HUDEP-2 (cell line): Measurements from ENCODE around the gene ERVMER34-1.

Experiments used
- DNase-seq, 76 experiments: peaks; one replicate each; lab custom pipeline; 2025; ENCODE audit not compliant: unreplicated experiment in 76 of 76; lab: John Stamatoyannopoulos, UW

The ERVMER34-1 gene

DNA sequence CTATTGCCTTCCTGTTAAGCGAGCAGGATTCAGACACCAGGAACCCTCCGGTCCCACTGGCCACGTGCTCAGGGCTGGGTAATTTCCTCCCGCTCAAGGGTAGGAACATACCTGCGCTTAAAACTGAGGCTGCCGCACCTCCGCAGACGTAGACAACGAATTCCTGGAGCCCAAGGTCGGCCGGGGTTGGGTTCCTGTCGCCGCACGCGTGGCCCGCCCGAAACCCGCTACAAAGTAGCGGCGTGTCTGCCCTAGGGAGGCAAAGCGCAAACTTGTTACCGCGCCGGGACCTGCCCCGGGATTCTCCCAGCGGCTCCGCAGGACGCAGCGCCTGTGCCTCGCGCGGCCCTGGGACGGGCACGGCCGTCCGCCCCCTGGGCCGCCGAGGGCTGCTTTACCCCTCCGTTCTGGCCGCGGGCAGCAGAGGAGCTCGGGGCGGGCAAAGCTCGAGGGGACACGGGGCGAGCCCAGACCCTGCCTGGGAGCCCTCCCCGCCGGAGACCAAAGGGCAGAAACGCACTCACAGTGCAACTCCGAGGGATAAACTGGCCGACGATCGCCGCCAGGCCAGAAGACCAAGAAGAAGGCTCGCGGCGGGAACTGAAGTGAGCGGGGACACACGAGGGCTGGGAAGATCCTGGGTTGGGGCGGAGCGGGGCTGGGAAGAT is at the start of gene ERVMER34-1:
TSS of gene ERVMER34-1 (minus strand) at position 607 of the 668 bp plus-strand sequence. CDS start 5,905 bp downstream, outside the sequence.
- DNase-seq = peak in 5 of 76 experiments; percentile 2 to 24 (median 7)

- DNase-seq = peak in 1 of 76 experiments; percentile 2
Measured at GRCh38 chr4:52799813-52800212, 48.6 kb upstream of the ERVMER34-1 start.

DNA sequence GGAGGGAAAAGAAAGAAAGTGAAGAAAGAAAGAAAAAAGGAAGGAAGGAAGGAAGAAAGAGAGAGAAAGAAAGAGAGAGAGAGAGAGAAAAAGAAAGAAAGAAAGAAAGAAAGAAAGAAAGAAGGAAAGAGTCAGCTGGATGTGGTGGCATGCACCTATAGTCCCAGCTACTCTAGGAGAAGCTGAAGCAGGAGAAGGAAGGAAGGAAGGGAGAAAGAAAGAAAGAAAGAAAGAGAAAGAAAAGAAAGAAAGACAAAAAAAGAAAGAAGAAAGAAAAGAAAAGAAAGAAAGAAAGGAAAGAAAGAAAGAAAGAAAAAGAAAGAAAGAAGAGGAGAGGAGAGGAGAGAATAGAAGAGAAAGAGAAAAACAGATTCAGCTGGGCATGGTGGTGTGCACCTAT is 44.3 kb upstream of the ERVMER34-1 start:
- DNase-seq = no peak

DNA sequence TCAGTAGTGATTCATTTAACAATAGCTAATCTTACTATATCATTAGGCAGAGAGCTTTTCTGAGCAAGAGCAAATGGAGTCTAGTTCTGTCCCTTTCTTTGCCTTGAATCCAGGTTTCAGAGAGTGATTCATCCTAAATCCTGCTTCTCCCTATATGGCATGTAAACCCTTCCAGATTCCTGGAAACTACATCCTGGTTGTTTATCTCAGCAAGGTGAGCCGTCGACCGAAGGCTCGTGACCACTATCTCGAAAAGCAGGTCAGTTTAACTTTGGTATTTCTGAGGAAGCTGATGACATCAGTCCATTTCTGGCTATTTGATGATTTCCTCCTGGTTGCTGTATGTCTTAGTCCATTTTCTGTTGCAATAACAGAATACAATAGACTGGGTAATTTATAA is 40.7 kb upstream of the ERVMER34-1 start:
- no peak for DNase-seq

DNA sequence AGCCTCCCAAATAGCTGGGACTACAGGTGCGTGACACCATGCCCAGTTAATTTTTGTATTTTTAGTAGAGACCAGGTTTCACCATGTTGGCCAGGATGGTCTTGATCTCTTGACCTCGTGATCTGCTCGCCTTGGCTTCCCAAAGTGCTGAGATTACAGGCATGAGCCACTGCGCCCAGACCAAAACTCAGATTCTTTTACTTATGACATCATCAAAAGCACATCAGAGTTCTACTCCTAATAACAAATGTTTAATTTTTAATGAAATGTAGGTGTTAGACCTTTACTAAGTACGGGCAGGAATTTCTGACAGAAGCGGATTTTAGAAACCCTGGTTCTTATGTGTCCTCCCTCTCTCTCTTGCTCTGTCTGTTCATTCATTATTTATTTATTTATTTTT is 38.5 kb upstream of the ERVMER34-1 start:
- no peak for DNase-seq

- no peak for DNase-seq
Measured at GRCh38 chr4:52788806-52789205, 37.6 kb upstream of the ERVMER34-1 start.

- no peak for DNase-seq
Measured at GRCh38 chr4:52783069-52783468, 31.8 kb upstream of the ERVMER34-1 start.

DNA sequence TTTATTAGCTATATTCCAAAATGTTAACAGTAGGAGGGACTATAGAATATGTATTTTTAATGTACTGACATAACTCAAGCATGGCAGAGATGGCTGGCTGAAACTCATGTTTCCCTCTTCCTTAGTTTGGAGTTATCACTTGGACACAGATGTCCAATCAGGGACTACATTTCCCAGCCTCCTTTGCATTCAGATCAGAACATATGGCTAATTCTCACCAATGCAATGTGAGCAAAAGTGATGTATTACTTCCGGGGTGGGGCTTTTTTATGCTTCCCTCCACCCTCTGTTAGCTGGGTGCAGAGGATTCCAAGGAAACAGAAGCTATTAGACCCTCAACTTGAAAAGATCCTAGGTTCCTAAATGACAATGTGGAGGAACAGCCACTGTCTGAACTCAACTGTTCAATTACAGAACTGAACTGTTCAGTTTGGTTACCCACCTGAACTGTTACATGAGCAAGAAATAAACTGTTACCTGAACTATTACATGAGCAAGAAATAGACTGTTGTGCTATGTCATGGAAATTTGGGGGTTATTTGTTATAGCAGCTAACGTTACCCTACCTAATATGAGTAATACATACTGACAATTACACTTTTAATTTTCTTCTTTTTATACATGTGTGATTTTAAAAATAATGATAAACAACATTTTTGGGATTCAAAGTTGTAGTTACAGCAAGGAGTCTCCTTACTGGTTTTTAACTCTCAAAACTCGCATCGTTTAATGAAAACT is 29.6 kb upstream of the ERVMER34-1 start:
- DNase-seq = peak in 2 of 76 experiments; percentile 1 to 6

GRCh38 chr4:52780206-52780605 is 29.0 kb upstream of the ERVMER34-1 start:
- no peak for DNase-seq

DNA sequence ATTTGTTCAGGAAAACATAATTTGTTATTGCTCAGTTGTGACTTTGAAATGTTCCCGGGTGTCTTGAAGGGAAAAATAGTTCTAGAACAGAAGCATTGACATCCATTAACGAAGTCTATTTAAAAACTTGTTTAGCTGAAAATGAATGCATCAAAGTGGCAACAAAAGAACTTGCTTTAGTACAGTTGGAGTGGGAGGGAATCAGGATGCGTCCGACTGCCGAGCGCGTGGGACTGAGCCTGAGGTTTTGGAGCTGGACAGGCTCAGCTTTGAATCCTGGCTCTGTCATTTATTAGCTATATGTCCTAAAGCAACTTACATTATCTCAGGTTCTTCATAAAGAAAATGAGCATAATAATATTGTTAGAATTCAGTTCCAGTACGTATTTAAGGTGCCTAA is 9.0 kb upstream of the ERVMER34-1 start:
- no peak for DNase-seq

DNA sequence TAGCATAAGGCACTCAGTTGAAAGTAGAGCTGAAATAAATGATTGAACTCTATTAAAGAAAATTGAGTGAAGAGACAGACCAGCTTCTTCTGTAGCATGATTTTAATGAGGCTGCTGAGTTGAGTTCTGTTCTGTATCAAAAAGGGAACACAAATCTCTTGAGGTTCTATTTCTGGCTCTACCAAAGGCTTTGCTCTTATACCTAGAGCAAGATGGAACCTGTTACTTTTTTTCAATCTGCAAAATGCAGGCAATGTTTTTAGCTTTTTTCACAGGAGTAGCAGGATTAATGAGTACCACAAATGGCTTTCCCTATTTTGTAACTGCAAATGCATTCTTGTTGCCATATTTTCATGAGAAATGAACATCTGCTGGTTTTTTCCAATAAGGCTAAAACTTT is 4.2 kb upstream of the ERVMER34-1 start:
- DNase-seq = no peak

- no peak for DNase-seq
Measured at GRCh38 chr4:52752936-52753335, 1.7 kb upstream of the ERVMER34-1 start.

DNA sequence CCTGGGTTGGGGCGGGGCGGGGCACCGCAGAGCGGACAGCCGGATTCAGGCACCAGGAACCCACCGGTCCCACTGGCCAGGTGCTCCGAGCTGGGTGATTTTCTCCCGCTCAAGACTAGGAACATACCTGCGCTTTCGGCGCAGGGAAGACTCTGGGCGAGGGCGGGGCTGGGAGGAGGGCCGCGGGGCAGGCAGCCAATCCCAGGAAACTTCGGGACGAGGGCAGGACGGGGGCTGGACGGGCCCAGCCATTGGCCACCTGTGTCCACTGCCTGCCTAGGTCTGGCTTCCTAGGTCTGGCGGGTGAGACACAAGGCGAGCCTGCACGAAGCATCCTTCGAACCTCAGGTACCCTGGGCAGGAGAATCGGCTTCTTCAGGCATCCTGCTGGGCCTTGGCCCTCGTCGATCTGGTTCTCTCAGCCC is 274 bp upstream of the ERVMER34-1 start:
- DNase-seq = peak in 6 of 76 experiments; percentile 1 to 35 (median 22)

DNA sequence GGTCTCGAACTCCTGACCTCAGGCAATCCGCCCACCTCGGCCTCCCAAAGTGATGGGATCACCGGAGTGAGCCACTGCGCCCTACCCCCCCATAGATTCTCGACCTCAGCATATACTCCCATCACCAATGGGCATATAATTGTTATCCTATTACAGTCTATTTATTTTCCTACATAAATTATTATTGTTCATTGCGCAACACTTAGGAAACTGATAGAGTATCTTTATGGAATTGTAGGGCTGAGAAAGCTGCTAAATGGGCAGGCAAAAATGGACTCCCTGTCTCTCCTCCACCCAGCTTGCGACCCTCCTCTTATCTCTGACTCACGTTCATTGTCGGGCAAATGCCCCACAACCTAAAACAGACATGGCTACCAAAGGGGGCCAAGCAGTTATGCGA is 1.0 kb downstream of the ERVMER34-1 start:
- DNase-seq = peak in 1 of 76 experiments; percentile 4

GRCh38 chr4:52748432-52748831 is 2.8 kb downstream of the ERVMER34-1 start:
- DNase-seq = no peak

GRCh38 chr4:52744588-52744987 is 6.6 kb downstream of the ERVMER34-1 start:
- DNase-seq = no peak

DNA sequence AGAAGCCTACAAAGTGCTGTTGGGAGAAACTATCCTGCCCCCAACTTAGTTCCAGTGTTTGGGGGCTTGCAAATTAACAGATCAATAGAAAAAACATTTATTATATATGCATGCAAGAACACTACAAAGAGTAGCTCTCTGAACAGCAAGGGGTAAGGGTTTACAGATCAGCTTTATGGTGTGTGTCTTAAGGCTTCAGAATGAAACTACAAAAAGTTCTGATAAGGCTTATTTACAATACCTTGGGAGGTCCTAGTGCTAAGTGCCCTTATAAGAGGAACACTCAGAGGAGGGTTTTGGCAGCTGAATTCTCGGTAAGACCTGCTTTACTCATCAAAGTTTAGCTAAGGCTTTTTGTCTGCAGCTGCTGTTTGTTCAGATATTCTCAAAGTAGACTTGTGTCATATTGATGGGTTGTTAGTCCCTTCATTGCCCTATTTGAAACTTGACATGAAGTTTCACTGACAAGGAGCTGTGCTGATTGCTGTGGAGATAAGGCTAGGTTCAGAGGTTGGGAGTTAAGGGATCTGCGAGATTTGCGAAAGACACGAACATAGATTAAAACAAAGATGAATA is 7.7 kb downstream of the ERVMER34-1 start:
- DNase-seq = no peak

DNA sequence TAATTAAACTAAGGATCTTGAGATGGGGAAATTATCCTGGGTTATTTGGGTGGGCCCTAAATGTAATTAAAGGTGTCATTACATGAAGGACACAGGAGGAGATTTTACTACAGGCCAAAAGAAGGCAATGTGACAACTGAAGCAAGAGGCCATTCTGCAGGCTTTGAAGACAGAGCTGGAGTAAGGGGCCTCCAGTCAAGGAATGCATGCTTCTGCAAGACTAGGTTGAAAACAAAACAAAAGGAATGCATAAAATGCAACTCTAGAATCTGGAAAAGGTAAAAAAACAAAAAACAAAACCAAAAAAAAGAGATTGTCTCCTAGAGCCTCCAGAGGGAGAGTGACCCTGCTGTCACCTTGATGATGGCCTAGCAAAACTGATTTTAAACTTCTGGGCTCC is 21.6 kb downstream of the ERVMER34-1 start:
- DNase-seq = no peak

- DNase-seq = no peak
Measured at GRCh38 chr4:52728691-52729240, 22.5 kb downstream of the ERVMER34-1 start.

DNA sequence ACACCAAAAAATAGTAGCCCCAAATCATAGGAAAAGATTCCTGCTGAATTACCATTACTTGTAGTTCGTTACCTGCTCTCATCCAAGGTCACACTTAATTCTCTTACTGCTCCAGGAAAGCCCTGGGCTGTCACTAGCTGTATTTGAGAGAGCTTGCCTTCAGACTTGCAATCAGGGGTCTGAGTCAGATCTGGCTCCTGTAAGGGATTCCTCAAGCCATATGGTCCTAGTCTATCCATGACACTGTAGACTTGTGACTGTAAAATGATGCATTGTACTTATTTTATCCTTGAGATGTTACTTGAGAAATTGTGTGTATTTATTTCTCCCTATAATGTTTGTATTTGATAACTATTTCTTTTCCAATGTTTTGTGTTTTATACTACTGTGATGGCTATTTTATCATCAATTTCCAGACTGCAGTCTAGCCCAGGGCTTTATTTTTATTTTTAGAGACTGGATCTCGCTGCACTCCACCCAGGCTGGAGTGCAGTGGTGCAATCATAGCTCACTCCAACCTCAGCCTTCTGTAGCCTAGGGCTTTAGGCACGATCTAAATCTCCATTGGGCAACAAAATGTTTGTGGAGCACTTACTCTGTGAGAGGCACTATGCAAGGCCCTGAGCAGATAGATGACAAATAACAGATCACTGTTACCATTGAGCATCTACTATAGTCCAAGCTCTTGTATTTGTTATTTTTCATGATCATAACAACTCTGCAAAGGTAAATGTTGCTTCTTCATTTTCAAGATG is 24.2 kb downstream of the ERVMER34-1 start:
- no peak for DNase-seq
